Brain pericyte (primary cell): ENCODE measurements around the gene COMT.
"Not testable (repeated sequence)": the region's sequence is repeated elsewhere in the genome, so short reads cannot be mapped to it uniquely, and the experiment has no call there.

ENCODE experiments used
- DNase-seq: peaks from one replicate; pipeline ENCODE4 v3.0.0-alpha.2; 2012; ENCODE audit warnings: low read depth, low spot score

COMT gene

DNA sequence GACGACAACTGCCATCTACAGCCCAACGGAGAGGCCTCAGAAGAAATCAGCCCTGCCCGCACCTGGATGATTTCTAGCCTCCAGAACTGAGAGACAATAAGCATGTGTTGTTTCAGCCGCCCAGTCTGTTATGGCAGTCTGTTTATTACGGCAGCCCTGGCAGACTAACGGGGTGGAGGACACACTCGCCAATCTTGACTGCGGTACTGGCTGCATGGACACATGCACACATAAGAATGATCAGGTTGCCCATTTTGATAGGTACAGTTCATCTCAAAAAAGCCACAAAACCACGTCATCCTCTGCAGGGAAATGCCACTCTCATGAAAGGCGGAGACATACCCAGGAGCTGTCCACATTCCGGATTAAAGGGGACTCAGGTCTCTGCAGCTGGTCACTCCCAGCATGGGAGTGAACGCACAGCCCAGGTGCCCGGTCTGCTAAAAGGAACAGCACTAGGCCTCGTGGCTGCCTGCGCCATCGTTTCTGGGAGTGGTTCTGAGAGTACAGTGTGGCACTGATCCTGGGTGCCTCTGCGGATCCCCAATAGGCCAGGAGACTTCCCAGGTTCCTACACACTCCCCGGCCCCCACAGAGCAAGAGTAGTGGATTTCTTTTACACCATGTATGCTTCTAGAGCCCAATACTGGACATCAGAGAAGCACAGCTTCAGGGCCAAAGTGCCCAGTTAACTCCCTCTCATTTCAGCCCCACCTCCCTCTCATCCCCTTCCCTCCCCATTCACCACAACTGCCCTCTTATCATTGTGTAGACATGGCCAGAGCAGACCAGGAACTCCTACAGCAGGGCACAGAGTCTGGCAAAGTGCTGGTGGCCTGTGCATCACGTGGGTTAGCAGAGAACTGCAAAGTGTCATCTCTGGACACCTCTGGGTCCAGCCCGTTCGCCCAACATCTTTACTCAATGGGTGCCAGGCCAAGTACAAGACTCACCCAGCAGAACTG, 11.7 kb upstream of the COMT start:
- DNase-seq = no peak

DNA sequence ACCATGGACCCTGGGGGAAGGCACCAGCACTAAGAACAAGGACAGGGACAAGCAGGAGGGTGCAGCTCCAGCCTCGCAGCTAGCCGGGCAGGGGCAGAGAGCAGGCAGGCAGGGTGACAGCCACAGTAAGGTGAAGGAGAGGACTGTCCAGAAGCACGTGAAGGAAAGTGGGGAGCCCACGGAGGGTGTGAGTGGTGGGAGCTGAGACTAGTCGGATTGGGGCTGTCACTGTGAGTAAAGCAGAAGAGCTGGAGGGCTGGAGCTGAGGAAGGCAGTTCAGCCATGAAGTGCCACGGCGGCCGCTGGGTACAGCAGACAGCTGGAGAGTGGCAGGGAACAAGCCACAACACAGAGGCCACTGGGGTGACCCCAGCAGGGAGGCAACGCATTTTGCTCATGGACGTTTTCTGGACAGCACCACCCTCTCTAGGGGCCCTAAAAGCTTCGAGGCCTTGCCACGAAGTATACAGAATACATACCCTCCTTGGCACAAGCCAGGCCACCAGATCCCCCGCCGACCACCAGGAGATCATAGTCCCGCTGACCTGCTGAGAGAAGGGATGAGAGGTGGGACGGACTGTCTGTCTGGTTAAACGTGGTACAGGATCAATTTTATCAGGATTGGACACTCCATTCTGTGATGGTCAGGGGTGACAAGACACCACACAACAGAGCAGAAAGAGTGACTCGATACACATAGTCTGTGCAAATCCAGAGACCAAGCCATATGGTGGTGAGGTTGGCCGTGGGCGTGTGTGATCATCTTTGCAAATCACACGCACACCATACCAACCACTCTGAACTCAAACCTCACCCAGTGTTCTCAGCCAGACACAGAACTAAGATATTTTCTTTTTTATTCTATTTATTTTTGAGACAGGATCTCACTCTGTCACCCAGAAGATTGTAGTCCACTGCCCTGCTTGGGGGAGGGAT, 10.8 kb upstream of the COMT start:
- no peak for DNase-seq

DNA sequence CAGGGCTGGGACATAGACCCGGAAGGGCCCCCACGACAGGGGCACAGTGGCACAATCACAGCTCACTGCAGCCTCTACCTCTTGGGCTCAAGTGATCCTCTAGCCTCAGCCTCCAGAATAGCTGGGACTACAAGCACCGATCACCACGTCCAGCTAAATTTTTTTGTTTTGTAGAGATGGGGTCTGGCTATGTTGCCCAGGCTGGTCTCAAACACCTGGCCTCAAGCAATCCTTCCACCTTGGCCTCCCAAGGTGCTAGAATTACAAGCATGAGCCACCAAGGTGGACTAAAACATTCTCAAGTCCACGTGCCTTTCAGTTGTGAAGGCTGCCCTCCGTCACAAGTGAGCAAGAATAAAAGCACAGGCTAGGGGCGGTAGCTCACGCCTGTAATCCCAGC, 10.1 kb upstream of the COMT start:
- no peak for DNase-seq

DNA sequence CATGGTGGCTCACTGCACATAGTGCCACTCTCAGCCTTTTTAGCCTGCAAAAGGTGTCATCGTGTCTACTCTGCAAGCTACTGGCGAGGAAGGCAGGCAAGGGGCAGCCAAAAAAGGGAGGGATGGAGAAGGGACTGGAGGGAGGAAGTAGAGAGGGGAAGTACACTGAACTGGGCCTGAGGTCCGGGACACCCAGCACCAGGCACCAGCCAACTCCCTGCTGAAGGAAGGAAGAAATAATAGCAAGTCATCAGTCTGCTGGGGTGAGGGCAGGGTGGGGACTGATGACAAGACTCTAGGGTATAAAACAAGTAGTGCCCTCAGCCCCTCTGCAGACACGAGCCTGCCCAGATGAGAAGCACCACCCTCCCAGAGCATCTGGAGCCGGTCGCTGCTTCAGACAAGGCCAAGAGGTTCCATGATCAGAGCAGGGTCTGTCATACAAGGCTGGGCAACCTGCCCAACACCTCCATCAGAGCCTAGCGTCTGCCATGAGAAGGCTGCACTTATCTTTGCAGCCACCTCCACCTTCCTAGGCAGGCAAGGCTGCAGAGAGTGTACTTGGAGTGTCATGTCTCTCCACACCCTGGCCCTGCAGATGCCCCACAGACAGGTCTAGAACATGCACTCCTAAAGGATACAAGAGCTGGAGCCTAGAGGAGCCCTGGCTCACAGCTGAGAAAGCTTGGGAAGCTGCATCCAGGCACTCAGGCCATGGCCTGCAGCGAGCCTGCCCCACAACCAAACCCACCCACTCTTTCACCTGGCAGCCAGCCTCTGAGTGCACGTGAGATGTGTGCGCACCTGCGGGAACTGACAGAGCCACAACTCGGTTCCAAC, 9.0 kb upstream of the COMT start:
- no peak for DNase-seq

DNA sequence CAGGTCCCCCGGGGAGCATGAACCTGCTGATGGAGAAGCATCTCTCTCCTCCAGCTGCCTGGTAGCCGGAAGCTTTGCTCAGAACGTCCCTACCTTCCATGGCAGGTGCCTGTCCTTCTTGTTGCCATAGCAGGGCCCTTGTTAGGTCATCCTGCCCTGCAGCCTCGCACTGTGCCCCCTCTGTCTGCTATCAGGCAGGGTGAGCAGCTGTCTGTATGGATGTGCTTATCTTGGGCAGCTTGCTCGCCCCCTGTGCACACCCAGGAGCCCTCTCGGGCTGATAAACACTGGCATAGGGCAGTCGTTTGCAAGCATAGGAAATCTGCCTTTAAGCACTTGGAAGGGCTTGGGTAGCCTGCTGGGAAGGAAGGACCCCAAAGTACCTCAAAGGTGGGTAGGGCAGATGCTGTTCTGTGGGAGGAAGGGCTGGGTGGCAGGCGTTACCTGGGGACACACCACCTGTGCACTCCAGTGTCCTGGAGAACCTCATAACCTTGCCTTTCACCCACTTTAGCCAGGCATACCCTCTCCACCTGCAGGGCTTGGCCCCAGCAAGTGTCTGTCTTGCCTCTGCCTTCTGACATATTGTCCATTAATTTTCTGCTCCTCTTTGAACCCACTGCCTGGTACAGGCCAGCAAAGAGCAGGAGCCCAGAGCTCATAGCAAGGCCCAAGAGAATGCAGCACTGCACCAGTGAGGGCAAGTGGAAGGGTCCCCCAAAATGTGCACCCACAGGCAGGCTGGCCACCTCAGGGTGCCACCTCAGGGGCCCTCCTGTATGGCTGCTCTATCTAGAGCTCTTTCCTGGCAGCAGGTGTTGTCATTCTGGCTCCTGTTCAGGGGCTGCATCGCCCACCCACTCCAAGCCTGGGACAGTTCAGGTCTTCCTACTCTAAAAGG, 8.0 kb upstream of the COMT start:
- no peak for DNase-seq

DNA sequence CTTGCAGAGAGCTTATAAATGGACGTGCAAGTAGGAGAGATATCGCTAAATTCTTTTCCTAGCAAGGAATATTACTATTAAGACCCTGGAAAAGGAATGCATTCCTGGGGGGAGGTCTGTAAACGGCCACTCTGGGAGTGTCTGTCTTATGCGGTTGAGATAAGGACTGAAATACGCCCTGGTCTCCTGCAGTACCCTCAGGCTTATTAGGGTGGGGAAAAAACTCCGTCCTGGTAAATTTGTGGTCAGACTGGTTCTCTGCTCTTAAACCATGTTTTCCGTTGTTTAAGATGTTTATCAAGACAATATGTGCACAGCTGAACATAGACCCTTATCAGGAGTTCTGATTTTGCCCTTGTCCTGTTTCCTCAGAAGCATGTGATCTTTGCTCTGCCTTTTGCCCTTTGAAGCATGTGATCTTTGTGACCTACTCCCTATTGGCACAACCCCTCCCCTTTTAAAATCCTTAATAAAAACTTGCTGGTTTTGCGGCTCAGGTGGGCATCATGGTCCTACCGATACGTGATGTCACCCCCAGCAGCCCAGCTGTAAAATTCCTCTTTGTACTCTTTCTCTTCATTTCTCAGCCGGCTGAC, 6.4 kb upstream of the COMT start:
- DNase-seq = not testable (repeated sequence)

DNA sequence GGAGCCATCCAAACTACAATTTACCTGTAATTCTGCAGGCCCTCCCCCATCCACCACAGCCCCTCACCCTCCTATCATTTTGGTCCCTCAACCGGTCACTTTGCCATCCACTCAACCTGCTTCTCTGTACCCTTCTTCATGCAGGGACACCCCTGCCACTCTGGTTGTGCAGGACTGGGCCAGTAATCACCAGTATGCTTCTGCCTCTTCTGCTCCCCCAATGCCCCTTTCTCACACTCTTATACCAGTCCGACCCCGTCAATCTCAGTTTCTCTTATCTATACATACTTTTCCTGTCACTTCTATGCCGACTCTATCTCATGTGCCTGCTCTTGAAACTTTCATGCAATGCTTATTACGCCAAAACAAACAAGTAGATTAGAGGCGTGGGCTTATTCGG, 5.1 kb upstream of the COMT start:
- no peak for DNase-seq

DNA sequence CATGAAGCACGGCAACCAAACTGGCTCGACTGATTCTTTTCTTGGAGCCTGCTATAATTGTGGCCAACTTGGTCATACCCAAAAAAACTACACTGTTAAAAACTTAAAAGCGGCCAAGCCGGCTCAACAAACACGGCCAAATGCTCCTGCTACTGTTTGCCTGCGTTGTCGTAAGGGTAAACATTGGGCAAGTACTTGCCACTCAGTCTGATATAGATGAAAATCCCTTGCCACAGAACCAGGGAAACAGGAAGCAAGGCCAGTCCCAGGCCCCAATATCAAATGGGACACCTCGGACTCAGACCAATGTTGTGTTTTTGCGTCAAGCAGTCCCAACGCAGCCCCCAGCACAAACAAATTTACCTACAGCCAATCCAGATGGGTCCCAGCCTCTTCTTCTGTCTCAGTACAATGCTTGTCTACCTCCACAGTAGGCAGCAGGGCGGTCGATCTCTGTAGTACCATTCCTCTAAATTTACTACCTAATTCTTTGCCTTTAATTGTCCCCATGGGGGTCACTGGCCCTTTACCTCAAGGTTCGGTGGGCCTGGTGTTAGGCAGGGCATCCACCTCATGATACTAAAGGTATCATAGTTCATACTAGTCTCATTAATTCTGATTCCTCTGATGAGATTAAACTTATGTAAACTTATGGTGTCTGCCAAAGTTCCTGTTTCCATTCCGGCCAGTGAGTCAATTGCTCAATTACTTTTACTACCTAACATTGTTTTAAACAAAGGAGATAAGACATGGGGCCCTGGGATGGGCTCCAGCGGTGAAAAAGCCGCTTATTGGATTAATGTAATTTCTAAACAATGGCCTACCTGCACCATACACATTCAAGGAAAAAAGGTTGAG, 3.7 kb upstream of the COMT start:
- no peak for DNase-seq

DNA sequence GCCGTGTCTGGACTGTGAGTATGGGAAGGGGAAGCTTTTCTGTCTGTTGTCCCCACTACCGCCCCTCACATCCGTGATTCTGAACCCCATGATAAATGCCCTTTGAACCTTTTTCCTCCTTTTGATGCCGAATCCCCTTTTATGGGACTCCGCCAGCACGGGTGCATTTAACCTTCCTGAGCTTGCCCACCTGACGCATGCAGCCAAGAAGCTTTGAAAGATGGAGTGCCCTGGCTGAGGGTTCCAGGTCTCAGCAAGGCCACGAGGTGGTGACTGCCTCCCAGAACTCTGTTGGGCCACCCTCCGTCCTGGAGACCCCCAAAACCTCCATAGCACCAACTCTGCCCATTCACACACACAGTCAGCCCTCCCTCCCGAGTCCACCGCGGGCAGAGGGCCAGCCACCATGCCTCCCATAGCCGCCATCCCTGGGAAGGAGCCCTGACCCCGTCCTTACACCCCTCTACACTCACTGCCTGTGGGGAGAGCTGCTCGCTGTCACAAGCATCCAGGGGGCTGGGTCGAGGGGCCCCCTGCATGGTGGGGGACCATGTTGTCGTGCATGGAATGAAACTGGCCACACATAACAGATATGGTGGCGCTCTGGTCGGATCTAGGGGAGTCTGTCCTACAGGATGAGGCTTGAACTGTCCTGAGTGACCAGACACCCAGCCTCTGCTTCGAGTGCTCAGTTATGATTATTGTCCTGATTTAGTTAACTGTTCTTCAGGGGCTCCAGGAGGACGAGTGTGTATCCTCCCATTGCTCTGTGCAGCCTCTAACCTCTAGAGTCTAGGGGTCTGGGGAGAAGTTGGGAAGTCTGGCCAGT, 822 bp upstream of the COMT start:
- no peak for DNase-seq

DNA sequence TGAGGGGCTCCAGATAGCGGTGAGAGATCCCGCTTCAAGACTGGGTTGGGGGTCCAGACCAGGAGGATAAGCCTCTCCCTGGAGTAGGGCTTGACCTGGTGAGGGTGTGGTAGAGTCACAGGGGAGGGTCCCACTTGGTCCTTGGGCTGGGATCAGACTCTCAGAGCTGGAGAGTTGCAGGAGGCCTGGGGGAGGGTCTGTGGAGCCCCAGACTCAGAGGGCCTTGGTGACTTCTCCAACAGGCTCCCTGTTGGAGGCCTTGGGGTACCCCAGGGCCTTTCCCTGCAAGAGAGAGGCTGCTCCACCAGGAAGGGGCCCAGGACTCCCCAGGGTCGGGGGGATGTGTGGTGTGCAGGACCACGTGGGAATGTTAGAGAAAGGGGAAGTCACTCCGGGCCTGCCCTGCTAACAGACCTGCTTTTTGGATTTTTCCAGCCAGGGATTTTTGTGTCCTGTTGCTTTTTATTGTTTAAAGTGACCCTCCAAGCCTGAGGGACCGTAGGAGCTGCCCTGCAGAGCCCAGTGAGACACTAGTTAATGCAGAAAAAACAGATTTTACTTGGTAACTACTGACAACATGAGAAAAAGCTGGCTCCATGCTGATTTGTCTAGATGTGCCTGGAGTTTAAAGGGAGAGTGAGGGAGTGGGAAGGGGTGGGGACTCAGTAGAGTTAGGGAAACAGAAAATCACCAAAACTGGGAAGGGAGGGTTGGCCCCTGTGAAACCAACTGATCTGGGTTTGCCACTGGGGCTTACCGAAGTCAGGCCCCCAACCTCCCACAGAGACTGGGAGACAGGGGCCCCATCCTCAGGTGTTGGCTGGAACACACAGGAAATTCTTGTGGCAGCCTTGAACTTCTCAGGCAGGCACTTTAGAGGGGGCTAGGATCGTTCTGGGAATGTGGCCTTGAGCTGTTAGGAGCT, 847 bp downstream of the COMT start:
- DNase-seq = no peak

DNA sequence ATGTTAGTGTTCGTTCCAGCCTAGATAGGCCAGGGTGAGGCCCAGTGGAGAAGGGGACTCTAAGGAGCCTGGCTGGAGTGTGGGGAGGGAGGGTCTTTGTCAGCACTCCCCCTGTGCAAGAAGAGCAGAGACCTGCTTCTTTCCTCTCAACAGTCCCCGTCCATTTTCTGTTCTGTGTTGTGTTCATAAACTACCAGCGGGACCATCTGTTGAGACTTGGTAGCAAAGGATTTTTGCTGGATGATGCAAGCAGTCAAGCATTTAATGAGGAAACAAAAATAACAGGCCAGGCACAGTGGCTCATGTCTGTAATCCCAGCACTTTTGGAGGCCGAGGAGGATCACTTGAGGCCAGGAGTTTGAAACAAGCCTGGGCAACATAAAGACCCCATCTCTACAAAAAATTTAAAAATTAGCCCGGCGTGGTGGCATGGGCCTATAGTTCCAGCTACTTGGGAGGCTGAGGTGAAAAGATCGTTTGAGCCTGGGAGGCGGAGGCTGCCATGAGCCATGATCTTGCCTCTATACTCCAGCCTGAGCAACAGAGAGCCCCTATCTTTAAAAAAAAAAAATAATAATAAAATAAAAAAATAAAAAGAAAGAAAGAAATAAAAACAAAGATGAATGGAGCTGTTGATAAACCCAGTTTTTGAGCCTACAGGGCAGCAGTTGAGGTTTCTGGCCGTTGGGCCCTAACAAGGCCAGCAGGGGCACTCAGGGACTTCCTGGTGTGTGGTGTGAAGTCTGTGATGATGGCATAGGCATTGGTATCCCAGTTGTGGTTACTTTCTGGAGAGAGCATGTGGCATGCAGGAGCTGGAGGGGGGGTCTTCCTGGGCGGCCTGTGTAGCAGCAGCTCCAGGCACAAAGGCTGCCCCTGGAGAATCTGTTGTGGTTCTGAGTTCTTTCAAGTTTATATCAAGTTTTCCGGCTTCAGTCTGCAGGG, 1.8 kb downstream of the COMT start:
- DNase-seq = peak; percentile 63

DNA sequence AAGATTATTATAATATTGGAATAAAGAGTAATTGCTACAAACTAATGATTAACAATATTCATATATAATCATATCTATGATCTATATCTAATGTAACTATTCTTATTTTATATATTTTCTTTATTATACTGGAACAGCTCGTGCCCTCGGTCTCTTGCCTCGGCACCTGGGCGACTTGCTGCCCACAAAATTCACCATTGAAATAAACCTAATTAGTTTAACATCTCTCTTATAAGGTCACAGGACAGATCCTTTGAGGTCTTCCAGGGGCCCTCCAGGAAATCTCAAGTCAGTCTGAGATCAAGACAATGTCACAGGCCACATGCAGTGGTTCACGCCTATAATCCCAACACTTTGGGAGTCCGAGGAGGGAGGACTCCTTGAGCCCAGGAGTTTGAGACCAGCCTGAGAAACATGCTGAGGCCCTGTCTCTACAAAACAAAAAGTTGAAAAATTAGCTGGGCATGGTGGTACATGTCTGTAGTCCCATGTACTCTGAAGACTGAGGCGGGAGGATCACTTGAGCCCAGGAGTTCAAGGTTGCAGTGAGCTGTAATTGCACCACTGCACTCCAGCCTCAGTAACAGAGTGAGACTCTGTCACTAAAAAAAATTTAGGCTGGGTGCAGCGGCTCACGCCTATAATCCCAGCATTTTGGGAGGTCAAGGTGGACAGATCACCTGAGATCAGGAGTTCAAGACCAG, 6.6 kb downstream of the COMT start:
- DNase-seq = no peak

DNA sequence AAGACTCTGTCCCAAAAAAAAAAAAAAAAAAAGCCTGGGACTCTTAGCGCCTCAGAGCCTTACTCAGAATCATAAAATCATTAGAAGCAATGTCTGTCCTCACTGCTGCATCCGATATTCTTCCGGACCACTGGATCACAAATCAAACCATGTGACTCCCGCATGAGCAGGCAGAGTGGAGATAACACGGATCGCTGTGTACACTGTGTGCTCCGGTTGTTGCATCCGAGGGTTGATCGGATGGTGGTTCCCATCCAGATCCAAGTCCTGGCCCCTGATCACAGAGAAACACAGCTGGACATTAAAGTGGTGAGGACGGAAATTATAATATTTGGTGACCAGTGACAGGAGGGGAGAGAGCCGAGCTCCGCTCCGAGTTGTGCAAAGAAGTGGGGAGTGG, 9.8 kb downstream of the COMT start:
- DNase-seq = no peak

DNA sequence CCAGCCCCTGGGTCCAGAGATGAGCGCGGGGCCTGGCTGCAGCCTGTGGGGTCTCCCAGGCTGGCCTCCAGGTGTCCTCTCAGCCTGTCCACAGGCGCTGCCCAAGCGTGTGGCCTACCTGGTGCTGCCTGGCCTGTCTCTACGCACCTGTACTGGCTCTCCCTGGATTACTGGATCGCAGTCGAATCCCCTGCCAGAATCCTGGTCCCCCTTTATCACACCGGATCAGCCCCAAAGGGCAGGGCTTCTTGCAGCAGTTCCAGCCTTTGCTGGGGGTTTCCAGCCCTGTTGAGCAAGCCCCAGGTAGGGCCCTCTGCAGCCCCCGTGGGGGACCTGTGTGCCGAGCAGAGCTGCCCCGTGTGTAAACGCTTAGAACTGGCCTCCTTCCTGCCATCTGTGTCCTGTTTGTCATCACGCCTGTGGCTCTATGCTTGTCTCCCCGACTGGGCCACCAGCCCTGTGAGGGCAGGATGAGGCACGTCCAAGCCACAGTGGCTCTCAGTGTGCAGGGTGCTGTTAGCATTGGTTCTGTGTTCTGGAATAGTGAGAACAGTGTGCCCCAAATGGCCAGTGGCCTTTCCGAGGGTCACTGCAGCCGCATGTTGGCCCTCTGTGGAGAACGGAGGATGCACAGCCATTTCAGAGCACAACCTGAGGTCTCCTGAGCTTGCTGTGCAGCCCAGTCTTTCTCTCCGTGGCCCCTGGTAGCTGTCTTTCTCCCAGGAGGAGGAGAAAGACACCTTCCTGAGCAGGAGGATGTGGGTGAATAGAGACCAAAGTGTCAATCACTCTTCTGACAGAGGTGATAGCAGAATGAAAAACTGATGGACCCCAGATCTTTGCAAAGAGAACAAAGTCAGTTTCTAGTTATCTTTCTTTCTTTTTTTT, 13.9 kb downstream of the COMT start:
- no peak for DNase-seq
